Inferior parietal cortex (tissue), 1 donor: ENCODE measurements around the gene ANO2.
"Not testable (repeated sequence)": the region's sequence is repeated elsewhere in the genome, so short reads cannot be mapped to it uniquely, and the experiment has no call there.

ENCODE experiments used
- DNase-seq: peaks from one replicate; pipeline ENCODE4 v3.0.0-alpha.2; 2016; ENCODE audit errors: extremely low spot score

Gene ANO2

GRCh38 chr12:5549011-5549410 lies 396.0 kb downstream of the ANO2 start:
- no peak for DNase-seq

DNA sequence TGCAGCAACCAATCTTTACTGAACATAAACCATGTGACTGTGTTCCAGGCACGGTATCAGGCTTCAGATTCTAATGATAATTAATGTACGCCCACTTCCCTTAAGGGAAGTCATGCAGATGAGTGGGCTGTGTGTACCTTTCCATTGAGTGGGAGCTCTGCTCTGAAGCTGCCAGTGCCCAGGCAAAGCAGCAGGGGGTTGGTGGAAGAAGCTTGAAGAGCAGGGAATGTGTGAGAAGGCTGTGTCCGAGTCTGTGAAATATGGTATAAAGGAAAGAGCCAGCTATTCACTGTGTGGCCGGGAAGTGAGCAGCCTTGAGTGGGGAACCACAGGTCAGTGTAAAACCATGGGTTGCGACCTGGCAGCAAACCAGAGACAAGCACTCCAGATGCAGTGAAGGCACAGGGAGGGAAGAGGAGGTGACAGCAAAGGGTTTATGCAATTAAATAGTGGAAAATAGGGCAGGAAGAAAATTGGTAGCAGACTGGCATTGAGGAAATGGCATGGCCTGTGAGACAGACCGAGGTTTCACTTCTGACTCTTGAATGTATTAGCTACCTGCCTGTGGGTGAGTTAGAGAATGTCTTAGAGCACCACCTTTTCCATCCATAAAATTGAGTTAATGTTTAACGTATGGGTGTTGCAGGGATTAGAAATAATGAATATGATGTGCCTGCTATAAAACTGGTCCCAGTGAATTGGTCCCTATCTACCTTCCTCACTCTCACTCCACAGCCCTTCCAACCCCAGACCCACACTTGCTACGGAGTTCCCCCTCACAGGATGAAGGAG lies 396.7 kb downstream of the ANO2 start:
- DNase-seq = no peak

GRCh38 chr12:5546616-5547015 lies 398.4 kb downstream of the ANO2 start:
- no peak for DNase-seq

- DNase-seq = no peak
These were observed 407.3 kb downstream of the ANO2 start for GRCh38 chr12:5537771-5538170.

DNA sequence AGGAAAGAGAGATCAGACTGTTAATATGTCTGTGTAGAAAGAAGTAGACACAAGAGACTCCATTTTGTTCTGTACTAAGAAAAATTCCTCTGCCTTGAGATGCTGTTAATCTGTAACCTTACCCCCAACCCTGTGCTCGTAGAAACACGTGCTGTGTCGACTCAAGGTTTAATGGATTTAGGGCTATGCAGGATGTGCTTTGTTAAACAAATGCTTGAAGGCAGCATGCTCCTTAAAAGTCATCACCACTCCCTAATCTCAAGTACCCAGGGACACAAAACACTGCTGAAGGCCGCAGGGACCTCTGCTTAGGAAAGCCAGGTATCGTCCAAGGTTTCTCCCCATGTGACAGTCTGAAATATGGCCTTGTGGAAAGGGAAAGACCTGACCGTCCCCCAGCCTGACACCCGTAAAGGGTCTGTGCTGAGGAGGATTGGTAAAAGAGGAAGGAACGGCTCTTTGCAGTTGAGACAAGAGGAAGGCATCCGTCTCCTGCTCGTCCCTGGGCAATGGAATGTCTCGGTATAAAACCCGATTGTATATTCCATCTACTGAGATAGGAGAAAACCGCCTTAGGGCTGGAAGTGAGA lies 407.9 kb downstream of the ANO2 start:
- not testable (repeated sequence) for DNase-seq

DNA sequence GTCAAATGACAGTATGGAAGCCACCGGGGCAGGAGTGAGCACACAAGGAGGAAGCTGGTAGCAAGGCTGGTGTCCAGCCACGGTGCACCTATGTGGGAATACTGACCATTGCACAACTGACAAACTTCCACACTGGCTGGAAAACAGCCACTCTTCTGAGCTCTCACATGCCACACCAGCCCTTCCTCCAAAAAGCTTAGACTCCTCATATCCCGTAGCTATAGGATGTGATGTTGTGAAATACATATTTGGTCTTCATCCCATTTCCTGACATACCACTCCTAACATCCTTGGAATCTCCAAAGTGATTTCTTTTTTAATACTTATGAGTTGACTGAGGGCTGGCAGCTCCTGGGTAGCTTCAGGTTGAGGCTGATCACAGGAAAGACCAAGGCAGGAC lies 409.5 kb downstream of the ANO2 start:
- DNase-seq = no peak

DNA sequence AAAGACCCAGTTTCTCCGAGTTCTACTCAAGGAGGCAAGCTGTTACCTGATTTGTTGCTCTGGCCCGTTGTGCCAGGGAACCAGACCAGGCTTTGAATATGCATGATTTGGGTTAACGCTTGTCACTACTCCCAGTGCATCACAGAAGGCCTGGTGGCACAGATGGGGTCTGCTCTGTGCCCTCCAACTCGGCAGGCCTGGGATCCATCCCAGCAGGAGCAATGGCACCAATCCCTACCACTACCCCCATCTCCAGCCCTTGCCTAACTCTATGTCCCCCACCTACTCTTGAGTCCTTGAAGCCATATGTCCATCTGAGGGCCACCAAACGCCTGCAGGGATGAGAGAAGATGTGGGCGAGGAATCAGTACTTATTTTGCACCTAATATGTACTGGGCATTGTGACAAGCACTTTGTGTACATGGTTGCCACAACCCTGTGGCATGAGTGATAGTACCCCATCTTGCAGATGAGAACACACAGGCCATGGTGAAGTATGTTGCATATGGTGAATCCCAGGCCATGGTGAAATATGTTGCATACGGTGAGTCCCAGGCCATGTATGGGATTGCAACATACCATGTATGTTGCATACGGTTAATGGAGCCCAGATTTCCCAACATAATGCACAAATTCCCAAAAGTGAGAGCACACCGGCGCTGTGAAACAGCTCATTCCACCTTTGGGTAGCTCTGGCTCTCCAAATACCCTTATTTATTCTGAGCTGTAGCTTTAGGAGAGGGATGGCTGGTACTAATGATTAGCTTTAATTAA lies 410.4 kb downstream of the ANO2 start:
- no peak for DNase-seq

DNA sequence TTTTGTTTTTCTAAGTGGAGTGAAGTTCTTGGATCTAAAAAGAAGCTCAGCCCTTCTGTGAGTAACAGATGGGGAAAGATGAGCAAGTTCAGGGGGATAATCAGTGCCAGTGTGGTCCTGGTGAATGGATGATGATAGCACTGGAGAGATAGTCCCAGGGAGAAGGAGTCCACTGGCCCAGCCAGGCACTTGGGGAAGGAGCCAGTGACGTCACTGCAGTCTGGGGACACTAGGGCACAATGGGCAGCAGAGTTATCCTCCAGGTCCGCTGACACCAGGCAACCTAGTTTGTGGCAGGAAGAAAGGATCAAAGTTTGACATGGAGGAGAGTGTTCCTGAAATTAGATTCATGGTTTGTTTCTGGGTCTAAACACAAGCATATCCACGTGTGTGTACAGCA lies 411.7 kb downstream of the ANO2 start:
- DNase-seq = no peak

DNA sequence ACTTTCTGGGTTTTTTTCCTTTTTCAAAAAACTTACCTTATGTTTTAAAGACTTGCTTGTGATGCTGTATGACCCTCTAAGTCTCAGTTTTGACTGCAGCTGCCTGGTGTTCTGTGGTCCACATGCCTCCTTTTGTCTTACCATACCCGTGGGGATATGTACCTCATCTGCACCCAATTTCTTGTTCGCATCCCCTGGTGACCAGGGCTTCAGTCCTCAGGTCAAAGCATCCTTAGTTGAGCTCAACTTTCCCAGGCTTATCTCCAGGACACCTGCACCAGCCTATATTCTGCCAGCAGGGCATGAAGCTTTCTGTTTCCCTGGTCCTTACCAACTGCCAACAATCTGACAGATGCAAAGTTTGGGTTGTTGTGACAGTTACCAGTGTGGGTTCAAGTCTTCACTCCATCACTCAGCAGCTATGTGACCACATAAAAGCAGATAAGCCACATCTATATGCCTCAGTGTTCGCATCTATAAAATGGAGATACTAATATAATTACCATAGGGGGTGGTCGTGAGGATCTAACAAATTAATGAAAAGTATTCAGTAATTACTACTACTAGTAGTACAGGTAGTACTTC lies 419.2 kb downstream of the ANO2 start:
- no peak for DNase-seq

DNA sequence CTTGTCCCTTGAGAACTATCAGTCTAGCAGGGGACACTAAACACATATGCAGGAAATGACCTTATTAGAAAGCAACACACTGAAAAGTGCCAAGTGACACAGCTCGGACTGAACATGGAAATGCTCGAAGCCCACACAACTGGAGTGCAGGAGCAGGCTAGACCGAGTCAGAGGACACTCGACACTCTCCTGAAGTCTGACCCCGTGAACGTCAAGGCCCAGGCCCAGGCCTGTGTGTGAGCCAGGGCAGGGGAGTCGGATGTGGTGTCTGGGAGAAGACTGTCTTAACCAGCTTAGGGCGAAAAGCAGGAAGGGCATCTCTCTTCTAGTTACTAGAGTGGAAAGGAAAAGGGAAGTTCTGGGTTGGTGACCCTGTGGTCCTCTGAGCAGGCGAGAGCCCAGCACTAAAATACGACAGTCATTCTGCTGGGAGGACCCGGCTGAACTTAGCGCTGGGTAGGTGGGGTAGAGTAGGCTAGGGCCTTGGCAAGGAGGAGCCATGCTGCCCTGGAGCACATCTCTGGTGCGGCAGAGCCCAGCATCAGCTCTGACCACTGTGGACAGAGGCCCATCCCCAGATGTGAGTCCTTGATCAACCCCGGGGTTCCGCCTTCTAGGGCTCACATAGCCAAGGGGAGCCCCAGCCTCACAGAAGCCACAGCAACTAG lies 420.2 kb downstream of the ANO2 start:
- DNase-seq = no peak

DNA sequence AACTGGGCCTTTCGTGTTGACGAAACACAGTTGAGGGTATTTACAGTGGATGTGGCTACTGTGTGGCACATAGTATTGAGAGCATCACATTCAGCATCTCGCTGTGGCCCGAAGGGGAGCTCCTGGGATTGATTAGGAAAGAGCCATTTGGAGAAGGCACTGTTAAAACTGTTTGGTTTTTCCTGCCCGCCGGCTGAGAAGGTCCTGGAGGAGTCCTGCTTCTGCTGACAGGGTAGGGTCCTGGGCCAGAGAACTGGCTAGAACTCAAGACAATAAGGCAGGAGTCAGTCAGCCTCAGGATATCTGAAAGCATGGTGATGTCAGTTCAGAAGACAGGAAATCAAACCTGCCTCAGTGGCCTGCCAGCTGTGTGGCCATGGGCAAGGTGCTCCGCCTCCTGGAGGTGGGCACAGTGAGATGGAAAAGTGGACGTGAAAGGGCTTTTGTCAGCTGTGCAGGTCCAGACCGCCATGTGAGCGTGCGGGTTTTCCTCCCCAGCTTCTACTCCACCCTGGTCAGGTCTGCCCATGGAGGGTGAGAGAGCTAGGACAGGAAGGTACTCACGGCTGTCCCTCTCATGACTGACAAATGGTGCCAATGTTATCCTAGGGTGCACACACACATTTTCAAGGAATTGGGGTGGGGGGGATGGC lies 420.8 kb downstream of the ANO2 start:
- DNase-seq = no peak

- DNase-seq = no peak
These were observed 421.5 kb downstream of the ANO2 start for GRCh38 chr12:5523396-5524115.

DNA sequence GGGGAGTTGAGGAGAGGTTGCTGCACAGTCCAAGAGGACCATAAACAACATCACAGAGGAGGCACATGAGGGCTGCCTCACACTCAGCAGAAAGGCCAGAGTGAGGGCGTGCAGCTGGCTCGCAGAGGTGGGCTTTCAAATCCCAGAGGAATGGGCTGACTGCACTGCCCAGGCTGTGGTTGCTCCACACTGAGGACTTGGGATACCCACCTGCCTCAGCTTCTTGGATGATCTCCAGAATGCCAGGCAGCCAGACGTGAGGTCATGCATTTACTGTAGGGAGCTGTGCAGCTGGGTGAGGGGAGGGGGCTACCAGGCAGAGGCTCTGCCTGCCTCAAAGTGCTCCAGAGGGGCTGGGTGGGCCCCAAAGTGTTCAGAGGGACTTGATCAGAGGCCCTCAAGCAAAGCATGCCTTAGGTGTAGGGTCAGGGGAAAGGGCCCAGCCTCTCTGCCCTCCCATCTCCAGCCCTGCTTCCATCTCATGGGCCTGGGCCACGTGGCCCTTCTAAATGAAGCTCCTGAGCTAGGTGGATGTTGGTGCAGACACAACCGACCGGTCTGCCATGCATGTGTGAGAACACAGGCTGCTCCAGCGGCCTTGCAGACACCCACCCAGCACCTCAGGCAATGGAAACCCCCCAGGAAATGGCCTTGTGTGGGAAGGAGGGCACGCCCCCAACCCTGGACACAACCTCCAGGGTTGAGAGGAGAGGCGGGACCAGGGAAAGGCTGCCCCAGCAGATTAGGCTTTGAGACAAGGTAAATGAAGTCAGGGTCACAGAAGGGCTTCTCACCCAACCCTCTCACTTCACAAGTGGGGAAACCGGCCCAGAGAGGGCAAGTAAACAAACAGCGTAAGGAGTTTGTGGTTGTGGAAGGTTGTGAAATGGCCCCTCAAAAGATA lies 422.4 kb downstream of the ANO2 start:
- no peak for DNase-seq

DNA sequence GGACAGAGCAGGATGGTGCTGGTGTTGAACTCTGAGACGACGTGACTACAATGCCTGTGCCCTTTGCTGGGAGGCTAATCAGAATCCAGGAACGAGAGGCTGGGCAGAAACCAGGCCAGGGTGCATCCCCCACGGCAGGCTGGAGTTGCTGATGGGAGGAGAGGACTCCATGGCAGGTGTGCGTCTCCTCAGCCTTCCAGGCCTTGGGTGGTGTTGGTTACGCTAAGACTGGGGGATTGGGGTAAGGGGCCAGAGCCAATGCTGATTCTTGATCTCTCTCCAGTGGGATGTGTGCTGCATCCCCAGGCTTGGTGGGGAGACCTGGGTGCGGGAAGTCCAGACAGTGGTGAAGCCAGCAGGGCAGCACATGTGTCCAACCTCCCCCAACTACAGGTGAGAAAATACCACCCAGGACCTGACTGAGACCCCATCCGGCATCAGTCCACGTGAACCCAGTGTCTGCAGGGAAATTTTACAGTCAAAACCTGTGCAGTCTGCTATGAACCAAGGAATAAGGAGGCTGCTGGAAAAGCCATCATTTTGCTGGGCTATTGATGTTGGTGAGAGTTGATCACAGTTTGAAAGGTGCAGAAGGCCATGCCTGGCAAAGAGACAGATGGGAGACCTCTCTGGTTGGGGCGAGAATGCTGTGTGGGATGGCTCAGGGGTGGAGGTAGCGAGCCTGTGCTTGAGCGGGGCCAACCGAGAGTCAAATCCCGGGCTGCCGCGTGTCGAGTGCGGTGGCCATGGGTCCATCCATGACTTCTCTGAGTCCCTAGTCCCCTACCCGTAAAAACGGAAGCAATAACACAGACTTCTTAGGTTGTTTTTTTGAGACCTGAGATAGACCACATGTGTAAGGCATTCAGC lies 423.4 kb downstream of the ANO2 start:
- no peak for DNase-seq

- no peak for DNase-seq
These were observed 424.2 kb downstream of the ANO2 start for GRCh38 chr12:5520831-5521230.

DNA sequence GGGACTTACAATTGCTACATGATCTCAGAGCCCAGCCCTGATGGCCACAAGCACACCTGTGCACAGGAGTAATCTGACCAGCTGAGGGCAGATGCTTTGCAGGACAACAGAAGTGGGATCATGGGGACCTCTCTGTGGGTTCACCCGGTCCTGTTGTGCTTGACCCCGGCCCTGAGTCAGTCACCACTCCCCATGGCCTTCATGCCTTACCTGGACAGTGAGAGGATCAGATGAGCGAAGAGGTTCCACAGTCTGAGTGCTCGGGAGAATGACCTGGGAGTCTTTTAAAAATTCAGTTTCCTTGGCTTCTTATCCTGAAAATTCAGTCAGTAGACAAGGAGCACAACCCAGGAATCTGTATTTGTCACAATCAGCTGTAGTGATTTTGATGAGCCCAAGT lies 425.0 kb downstream of the ANO2 start:
- DNase-seq = no peak

DNA sequence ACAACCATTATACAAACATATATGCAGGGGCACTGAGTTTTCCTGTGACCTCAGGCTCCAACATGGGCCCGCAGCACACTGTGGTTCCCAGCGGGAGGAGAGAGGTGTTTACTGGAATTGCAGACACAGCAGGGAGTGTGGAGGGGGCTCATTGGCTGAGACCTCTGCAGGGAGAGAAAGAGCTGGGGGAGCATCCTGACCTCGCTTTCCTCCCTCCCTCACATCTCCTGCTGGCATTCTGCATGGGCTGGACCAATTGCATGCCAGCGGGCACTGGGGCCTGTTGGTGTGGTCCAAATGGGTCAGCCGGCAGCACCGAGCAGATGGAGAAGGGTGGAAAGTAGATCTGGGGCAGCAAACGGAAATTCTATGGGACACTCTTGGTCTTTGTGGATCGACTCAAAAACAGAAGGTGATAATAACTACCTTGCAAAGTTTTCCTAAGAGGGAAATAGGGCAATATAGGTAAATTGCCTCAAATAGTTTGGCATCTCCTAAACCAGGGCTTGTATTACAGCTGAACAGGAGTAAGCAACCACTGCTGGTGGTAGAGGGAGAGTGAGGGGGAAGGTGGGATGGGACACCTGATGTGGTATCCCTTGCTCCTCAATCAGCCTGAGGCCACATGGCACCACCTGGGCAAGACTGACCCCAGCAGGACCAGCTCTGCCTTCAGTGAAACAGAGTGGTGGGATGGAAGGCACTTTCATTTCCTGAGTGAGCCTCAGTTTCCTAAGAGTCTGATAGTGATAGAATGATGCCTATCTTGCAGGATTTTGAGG lies 426.3 kb downstream of the ANO2 start:
- no peak for DNase-seq
